GM12874 (cell line): ENCODE results near the gene PLA2G2D.

ENCODE experiments used
- TF ChIP-seq, protein P1 (sequence below): IDR thresholded peaks from 2 replicates; pipeline ENCODE4 v1.5.1; 2011; ENCODE audit warnings: low read depth, mild to moderate bottlenecking, control low read depth, low read length, moderate library complexity; ENCODE audit not compliant: insufficient read depth

PLA2G2D gene

GRCh38 chr1:20149601-20150325 lies 30.4 kb upstream of the PLA2G2D start:
- TF ChIP-seq, protein P1, sequence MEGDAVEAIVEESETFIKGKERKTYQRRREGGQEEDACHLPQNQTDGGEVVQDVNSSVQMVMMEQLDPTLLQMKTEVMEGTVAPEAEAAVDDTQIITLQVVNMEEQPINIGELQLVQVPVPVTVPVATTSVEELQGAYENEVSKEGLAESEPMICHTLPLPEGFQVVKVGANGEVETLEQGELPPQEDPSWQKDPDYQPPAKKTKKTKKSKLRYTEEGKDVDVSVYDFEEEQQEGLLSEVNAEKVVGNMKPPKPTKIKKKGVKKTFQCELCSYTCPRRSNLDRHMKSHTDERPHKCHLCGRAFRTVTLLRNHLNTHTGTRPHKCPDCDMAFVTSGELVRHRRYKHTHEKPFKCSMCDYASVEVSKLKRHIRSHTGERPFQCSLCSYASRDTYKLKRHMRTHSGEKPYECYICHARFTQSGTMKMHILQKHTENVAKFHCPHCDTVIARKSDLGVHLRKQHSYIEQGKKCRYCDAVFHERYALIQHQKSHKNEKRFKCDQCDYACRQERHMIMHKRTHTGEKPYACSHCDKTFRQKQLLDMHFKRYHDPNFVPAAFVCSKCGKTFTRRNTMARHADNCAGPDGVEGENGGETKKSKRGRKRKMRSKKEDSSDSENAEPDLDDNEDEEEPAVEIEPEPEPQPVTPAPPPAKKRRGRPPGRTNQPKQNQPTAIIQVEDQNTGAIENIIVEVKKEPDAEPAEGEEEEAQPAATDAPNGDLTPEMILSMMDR: no peak

DNA sequence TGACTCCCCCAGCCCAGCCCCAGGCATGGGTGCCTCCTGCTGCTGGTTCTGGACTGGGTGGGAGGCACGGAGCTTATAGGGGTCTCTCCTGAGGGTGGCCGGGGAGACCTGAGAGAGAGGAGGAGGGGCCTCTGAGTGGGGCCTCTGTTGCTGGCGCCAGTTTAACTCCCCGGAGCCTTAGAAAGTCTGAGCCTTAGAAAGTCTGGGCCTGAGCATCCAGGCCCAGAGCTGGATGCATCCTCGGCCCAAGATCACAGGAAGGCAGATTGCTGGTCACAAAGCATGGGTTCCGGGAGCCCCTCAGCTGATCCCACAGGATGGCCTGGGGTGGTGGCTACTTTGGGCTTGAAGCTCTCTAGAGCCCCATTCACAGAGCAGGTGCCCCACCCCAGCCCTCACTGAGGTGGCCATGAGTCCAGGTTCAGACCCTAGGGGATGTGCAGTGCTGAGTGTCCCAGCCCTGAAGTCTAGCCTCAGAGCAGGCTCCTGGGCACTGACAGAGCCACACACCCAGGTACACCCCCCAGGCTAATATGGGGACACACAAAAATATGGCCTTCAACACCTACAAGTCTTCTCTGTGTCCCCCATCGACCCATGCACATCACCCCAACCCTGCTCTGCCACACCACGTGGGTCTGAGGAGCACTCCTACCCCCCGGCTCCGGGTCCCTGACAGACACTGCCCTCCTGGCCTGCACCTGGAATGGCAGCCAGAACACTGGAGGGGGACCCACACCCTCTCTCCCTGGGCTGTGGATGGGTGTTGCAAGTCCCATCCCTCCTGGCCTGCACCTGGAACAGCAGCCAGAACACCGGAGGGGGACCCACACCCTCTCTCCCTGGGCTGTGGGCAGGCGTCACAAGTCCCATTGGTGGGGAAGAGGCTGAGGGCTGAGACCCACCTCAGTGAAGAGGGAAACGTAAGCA lies 29.5 kb upstream of the PLA2G2D start:
- TF ChIP-seq, protein P1: no peak

DNA sequence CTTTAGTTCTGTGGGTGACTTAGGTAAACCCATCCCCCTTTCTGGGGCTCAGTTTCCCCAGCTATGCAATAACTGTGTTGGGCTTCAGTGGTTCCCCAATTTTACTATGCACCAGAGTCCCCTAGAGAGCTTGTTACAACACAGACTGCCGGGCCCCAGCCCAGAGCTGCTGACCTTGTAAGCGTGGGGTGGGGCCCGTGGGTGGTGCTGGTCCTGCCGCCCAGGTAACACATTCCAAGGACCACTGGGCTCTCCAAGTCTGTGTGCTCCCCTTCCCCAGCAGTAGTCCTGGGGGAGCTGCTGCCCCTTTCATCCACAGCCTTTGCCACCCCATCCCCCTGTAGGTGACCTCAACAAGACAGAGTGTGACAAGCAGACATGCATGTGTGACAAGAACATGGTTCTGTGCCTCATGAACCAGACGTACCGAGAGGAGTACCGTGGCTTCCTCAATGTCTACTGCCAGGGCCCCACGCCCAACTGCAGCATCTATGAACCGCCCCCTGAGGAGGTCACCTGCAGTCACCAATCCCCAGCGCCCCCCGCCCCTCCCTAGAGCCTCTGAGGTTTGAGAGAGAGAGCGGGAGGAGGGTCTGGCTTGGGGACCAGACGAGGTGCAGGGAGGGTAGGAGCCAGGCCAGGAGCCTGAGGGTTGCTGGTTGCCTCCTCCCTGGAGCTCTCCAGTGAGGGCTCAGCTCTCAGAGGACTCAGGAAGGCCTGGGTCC lies 28.7 kb upstream of the PLA2G2D start:
- TF ChIP-seq, protein P1: no peak

DNA sequence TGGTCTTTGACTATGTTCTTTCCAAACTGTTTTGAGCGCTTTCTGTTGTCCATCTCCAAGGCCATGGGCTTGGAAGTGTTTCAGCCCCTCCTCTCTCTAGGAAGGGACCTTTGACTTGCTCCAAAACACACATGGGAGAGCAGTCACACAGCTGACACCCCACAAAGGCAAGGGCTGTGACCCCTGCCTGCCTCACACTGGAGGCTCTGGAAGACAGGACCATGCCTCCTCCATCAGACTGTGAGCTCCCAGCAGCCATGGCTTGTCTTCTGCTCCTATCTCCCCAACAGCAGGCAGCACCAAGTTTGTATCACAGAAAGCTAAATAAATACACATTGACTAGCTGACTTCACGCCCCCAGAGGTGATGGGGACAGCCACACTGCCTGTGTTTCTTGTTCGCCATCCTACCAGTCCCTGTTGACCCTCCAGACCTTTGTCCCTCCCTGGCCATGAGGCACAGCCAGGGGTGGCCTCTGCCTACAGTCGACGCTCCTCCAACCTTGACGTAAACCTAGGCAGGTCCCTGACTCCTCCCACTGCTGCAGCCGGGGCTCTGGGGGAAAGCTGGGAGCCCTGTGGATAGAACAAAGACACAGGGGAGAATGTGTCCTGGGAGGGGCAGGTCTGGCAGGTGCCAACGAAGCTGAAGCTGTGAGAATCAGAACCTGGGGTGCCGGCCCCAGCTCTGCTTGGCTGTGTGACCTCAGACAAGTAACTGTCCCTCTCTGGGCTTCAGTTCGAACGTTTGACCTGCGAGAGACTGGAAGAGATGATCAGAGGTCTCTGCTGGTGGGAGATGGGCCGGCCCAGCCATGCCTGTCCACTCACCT lies 24.6 kb upstream of the PLA2G2D start:
- TF ChIP-seq, protein P1: no peak

DNA sequence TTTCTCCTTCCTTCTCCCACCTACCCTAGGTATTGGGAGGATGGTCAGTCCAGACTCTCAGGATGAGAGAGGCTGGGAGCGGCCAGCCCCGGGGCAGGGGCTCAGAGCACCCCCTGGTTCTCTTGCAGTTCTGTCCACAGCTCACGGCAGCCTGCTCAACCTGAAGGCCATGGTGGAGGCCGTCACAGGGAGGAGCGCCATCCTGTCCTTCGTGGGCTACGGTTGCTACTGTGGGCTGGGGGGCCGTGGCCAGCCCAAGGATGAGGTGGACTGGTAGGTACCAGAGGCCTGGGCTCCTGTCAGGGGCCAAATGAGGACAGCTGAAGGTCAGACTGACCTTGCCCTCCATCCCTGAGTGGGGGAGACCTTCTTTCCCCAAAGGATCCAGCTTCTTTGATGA lies 24.0 kb upstream of the PLA2G2D start:
- TF ChIP-seq, protein P1: no peak

- TF ChIP-seq, protein P1: no peak
These were observed 22.8 kb upstream of the PLA2G2D start for GRCh38 chr1:20142001-20142710.
